ENCODE results near the gene CD2BP2. TPM values are rescaled to one million over a fixed set of nuclear protein-coding genes. Genes with fewer than 3 reads are reported as not detected.

Gene CD2BP2
- total RNA-seq (2011; cell fraction: chromatin; rRNA removed; ENCODE audit: low replicate concordance), result 34.0 and 85.0 TPM in 2 replicates
- 46.0 and 46.2 TPM in 2 replicates for total RNA-seq (2011; cell fraction: nucleolus; rRNA removed)
- 40.7 and 40.8 TPM in 2 replicates for total RNA-seq (2011; cell fraction: nucleoplasm; rRNA removed)
- total RNA-seq (2014; rRNA removed) (33.1 and 34.0 TPM in 2 replicates), total RNA-seq (2014; rRNA removed; fragmentation: Illumina TruSeq; extraction: Trizol) (28.7 and 35.6 TPM in 2 replicates), total RNA-seq (2015; rRNA removed; fragmentation: Illumina TruSeq; extraction: Trizol) (37.3 and 38.0 TPM in 2 replicates), total RNA-seq (2021) (40.8 and 51.1 TPM in 2 replicates), polyA plus RNA-seq (2011; rRNA removed) (21.5 and 25.8 TPM in 2 replicates), polyA plus RNA-seq (2014; fragmentation: Illumina TruSeq; extraction: Trizol) (30.1 and 32.8 TPM in 2 replicates), polyA plus RNA-seq (2014; fragmentation: Nextera tagmentation; extraction: Ambion mirVana) (1 to 10 TPM; 3.9 to 5.0 TPM), polyA plus RNA-seq (2014; rRNA removed) (41.0 and 46.6 TPM in 2 replicates), polyA minus RNA-seq (2011; rRNA and poly(A)+ RNA removed) (14.2 and 15.3 TPM in 2 replicates), Bru-seq, nascent RNA (percentile 87 among the genes with signal in this experiment), BruChase-seq, experiment 1, labeled RNA remaining after a 2-hour chase (percentile 90 among the genes with signal in this experiment), BruChase-seq, experiment 2, labeled RNA remaining after a 6-hour chase (percentile 96 among the genes with signal in this experiment)
- polyA plus RNA-seq (2011; cell fraction: cytosol; rRNA removed), result 20.4 and 25.3 TPM in 2 replicates
- polyA plus RNA-seq (2011; cell fraction: nucleus; rRNA removed), result 47.9 and 65.8 TPM in 2 replicates
- polyA plus RNA-seq (2012), result 31.3 and 33.2 TPM in 2 replicates
- 6.8 and 8.4 TPM in 2 replicates for polyA minus RNA-seq (2011; cell fraction: cytosol; rRNA and poly(A)+ RNA removed)
- 12.0 and 17.3 TPM in 2 replicates for polyA minus RNA-seq (2011; cell fraction: nucleus; rRNA and poly(A)+ RNA removed)
- long read RNA-seq, experiment 1, transcript CD2BP2-201 (7 exons, 3,421 nt), result major isoform, 97 of 247 reads
- long read RNA-seq, experiment 1, partial matches to known transcripts, result 78 of 247 reads
- long read RNA-seq, experiment 1, other reads (novel, unspliced or antisense), result 68 of 247 reads
- long read RNA-seq, experiment 2, transcript CD2BP2-203 (6 exons, 1,417 nt), result minor isoform, 19 of 61 reads
- long read RNA-seq, experiment 2, transcript CD2BP2-201 (7 exons, 3,421 nt), result major isoform, 23 of 61 reads
- long read RNA-seq, experiment 2, partial matches to known transcripts, result 6 of 61 reads
- long read RNA-seq, experiment 2, other reads (novel, unspliced or antisense), result 13 of 61 reads
- long read RNA-seq, experiment 3, transcript CD2BP2-201 (7 exons, 3,421 nt), result major isoform, 28 of 45 reads
- long read RNA-seq, experiment 3, partial matches to known transcripts, result 11 of 45 reads
- long read RNA-seq, experiment 3, other reads (novel, unspliced or antisense), result 3 of 45 reads

GRCh38 chr16:30355144-30355953 is at the start of gene CD2BP2:
Gene CD2BP2, minus strand, starts transcription at chr16:30355308. Its CDS starts 627 bp downstream, at chr16:30354681.
- in situ Hi-C loops (cut with MboI) (loop anchor here (25.0 kb wide), 1 partner anchor 893 kb away; the partner anchor contains the start of genes BOLA2, SLX1B and SULT1A4), intact Hi-C loops (cut with micrococcal nuclease) (loop anchor here (2.0 to 5.0 kb wide), 2 partner anchors 15 to 52 kb away; partner anchors contain the start of genes TBC1D10B and ZNF771)
- Histone ChIP-seq H2AFZ (ENCODE audit: low read depth, low read length) (peak within 1 kb of the TSS; percentile 96), H3K9me1 (ENCODE audit: control insufficient read depth, insufficient read depth, low read length) (no peaks in the 10 kb centered on the region), H3K36me3 (ENCODE audit: control insufficient read depth, insufficient read depth, low read length) (peaks cover 73% of the 10 kb centered on the region; the same call in 2 of the 3 replicates), H3K27ac (ENCODE audit: extremely low read depth, low read depth, low read length) (peak within 1 kb of the TSS; percentile 99), H3K4me1 (replicated peaks in 1 of 2; ENCODE audit: control insufficient read depth in 2 of 2, insufficient read depth in 2 of 2, low read length in 2 of 2) (peaks cover 13 to 53% of the 10 kb centered on the region in 2 experiments; a peak in 4 of 5 replicates), H3K4me2 (ENCODE audit: insufficient read depth, low read length) (peak within 1 kb of the TSS; percentile 99), H4K20me1 (replicated peaks; ENCODE audit: control insufficient read depth, insufficient read depth, low read length) (no peaks in the 10 kb centered on the region), H3K27me3 (ENCODE audit: control insufficient read depth in 2 of 2, insufficient read depth in 2 of 2, low read length in 2 of 2) (no peaks in the 10 kb centered on the region), H3K79me2 (ENCODE audit: control insufficient read depth, insufficient read depth, low read length) (peaks cover 30% of the 10 kb centered on the region), H3K9me3 (replicated peaks; ENCODE audit: control insufficient read depth, insufficient read depth, low read depth, low read length) (no peaks in the 10 kb centered on the region), H3K4me3 (peak within 1 kb of the TSS; percentile 94), H3K9ac (ENCODE audit: insufficient read depth in 1 of 2, low read depth in 2 of 2, low read length in 2 of 2) (peak within 1 kb of the TSS; percentile 96)
- WGBS (ENCODE audit: insufficient coverage, low coverage, missing lambda C conversion rate), result 1% methylated on average over 42 of the region's 45 CpGs
- peak; percentile 90 for ATAC-seq
- peak; percentile 93 to 99 (median 94) for DNase-seq (ENCODE audit: extremely low read depth in 1 of 4, low spot score in 3 of 4)
- peak; percentile 100 for FAIRE-seq
- ChIA-PET POLR2A (interaction anchor here (0.5 to 8.2 kb wide), 10 partner anchors 10 to 382 kb away, joined by 3 to 77 read pairs (median 5); partner anchors contain the start of genes TBC1D10B and ZNF771), CTCF (ENCODE audit: low intra/inter-chr PET ratio) (no interaction called here)
- BruUV-seq (replicated peaks), result TSS peak; percentile 96
- TF ChIP-seq TCF7L2 (IDR thresholded peaks at IDR 0.05; ENCODE audit: low read depth, low read length), result no peak
- peak; percentile 93 for TF ChIP-seq JUND (IDR thresholded peaks at IDR 0.05; ENCODE audit: borderline replicate concordance, low read depth, low read length)
- TF ChIP-seq JUND (tag; IDR thresholded peaks at IDR 0.05; ENCODE audit: borderline replicate concordance, low read depth, low read length), result peak; percentile 86
- peak; percentile 89 for TF ChIP-seq TAF1 (IDR thresholded peaks at IDR 0.05; ENCODE audit: control insufficient read depth, extremely low read depth, insufficient read depth, low read length, severe bottlenecking)
- no peak; the same call in none of the 2 replicates for TF ChIP-seq ZBTB1 (CRISPR knock-in tag; IDR thresholded peaks at IDR 0.05; ENCODE audit: borderline replicate concordance, low read depth)
- TF ChIP-seq ZBTB7A (IDR thresholded peaks at IDR 0.05; ENCODE audit: borderline replicate concordance, control insufficient read depth, low read depth, low read length), result peak; percentile 51; the same call in 1 of the 2 replicates
- TF ChIP-seq CEBPG (CRISPR knock-in tag; IDR thresholded peaks at IDR 0.05), result 0 out of 2 replicates have a peak, but pooled peaks have one; percentile 17
- TF ChIP-seq CEBPG (tag; conservative IDR thresholded peaks at IDR 0.05 in 1 of 2, IDR thresholded peaks at IDR 0.05 in 1 of 2), result no peak
- TF ChIP-seq ZBTB17 (CRISPR knock-in tag; IDR thresholded peaks at IDR 0.05), result peak; percentile 73; the same call in 1 of the 2 replicates
- TF ChIP-seq GABPB1 (CRISPR knock-in tag; IDR thresholded peaks at IDR 0.05), result peak; percentile 94
- no peak for TF ChIP-seq ESRRB (CRISPR knock-in tag; IDR thresholded peaks at IDR 0.05; ENCODE audit: borderline replicate concordance)
